IPS-15b (cell line): ENCODE data around the gene FCAR.
"Not testable (repeated sequence)": the region's sequence is repeated elsewhere in the genome, so short reads cannot be mapped to it uniquely, and the experiment has no call there.

Experiments used
- H3K27me3 ChIP-seq: one replicate; pipeline ENCODE4 v1.6.1; 2013; ENCODE audit warnings: low read length; ENCODE audit not compliant: control insufficient read depth, insufficient read depth
- H3K36me3 ChIP-seq: one replicate; pipeline ENCODE4 v1.6.1; 2013; ENCODE audit warnings: low read length; ENCODE audit not compliant: control insufficient read depth, insufficient read depth
- H3K4me1 ChIP-seq: one replicate; pipeline ENCODE4 v1.6.1; 2013; ENCODE audit warnings: mild to moderate bottlenecking, low read length; ENCODE audit not compliant: control insufficient read depth, insufficient read depth
- H3K4me3 ChIP-seq: one replicate; pipeline ENCODE4 v1.5.1; 2013; ENCODE audit warnings: low read depth, low read length
- H3K9ac ChIP-seq: one replicate; pipeline ENCODE4 v1.6.1; 2013; ENCODE audit warnings: low read depth, mild to moderate bottlenecking, low read length
- H3K9me3 ChIP-seq: one replicate; pipeline ENCODE4 v1.6.1; 2013; ENCODE audit warnings: mild to moderate bottlenecking, low read length; ENCODE audit not compliant: control insufficient read depth, insufficient read depth

The FCAR gene

DNA sequence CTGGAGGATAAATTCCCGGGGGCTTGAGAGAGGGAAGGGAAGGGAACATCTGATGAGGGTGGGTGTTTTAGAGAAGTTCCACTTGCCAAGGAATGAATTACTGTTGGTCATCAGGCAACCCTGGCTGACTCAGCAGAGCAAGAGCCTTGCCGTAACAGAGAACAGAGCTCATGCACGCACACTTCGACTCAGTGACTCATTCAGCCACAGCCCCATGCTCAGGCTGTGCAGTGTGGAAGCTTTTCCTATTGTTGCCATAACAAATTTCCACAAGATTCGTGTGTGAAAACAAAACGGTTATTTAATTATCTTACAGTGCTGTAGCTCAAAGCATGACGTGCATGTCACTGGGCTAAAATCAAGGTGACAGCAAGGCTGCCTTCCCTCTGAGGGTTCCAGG, 14.6 kb upstream of the FCAR start:
- not testable (repeated sequence) for H3K4me3 ChIP-seq, H3K9ac ChIP-seq, H3K9me3 ChIP-seq, H3K36me3 ChIP-seq, H3K4me1 ChIP-seq, H3K27me3 ChIP-seq

DNA sequence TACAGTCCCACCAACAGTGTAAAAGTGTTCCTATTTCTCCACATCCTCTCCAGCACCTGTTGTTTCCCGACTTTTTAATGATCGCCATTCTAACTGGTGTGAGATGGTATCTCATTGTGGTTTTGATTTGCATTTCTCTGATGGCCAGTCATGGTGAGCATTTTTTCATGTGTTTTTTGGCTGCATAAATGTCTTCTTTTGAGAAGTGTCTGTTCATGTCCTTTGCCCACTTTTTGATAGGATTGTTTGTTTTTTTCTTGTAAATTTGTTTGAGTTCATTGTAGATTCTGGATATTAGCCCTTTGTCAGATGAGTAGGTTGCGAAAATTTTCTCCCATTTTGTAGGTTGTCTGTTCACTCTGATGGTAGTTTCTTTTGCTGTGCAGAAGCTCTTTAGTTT, 10.6 kb upstream of the FCAR start:
- not testable (repeated sequence) for H3K36me3 ChIP-seq, H3K9me3 ChIP-seq, H3K4me3 ChIP-seq, H3K4me1 ChIP-seq, H3K9ac ChIP-seq, H3K27me3 ChIP-seq

DNA sequence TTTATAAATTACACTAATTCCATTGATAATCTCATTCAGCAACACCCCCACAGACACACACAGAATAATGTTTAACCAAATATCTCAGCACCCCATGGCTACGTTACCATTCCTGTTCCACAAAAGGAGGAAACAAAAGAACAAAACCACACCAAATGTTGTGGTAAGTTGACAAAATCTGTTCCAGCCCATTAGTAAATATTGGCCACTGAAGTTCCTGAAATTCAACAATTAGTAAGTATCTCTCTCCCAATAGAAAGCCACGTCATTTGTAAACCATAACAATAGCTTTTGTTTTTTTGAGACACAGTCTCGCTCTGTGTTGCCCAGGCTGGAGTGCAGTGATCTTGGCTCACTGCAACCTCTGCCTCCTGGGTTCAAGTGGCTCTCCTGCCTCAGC, 2.3 kb upstream of the FCAR start:
- H3K4me1 ChIP-seq = no peaks in the 10 kb centered on the region
- no peaks in the 10 kb centered on the region for H3K9me3 ChIP-seq
- H3K4me3 ChIP-seq = no peak overlapping the region
- no peak overlapping the region for H3K9ac ChIP-seq
- H3K36me3 ChIP-seq = no peaks in the 10 kb centered on the region
- H3K27me3 ChIP-seq = no peaks in the 10 kb centered on the region

DNA sequence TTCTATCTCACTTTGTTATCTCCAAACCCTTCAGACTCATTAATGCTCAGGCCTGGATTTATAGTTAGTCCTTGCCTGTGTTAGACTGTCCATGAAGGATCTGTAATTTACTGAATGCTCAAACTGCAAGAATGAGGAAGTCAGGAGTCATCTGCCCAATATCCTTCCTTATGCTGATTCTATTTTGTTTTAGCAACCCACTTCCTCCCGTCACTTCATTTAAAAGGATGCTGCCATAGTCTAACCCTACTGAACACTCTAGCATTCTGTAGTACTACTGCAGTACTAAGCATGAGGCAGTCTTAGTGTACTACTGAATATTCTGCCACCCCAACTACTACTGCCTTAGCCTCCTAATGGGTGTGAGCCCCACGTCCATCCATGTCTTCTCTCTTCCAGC, 1.5 kb downstream of the FCAR start:
- Histone ChIP-seq H3K9ac (no peak overlapping the region), H3K27me3 (no peaks in the 10 kb centered on the region), H3K4me3 (no peak overlapping the region)

DNA sequence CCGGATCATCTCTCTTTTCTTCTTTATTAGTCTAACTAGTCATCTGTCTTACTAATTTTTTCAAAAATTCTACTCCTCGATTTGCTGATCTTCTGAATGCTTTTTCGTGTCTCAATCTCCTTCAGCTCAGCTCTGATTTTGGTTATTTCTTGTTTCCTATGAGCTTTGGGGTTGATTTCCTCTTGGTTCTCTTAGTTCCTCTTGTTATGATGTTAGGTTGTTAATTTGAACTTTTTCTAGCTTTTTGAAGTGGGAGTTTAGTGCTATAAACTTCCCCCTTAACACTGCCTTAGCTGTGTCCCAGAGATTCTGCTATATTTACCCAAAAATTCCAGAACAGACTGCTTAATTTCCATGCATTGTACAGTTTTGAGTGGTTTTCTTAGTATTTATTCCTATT, 3.4 kb downstream of the FCAR start:
- no peak overlapping the region for H3K4me3 ChIP-seq

More for the DNA sequence above, 1.5 kb downstream of the FCAR start:
- H3K36me3 ChIP-seq = no peaks in the 10 kb centered on the region
- H3K9me3 ChIP-seq = no peaks in the 10 kb centered on the region
- H3K4me1 ChIP-seq = no peaks in the 10 kb centered on the region

DNA sequence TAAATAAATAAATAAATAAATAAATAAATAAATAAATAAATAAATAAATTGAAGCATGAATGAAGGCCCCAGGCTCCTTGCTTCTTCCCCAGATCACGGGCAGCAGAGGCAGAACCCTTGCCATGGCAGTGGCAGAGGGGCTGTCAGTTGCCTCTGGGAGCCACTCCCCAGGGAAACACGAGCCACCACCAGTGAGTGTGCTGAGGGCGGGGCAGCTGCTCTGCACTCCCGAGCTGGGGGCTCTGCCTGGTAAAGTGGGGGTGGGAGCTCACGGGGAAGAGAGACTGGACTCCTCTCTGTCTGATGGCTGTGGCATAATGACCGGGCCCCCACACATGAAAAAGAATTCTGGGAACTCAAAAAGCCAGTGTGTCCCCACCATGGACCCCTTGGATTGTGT, 7.8 kb downstream of the FCAR start:
- H3K36me3 ChIP-seq = no peaks in the 10 kb centered on the region
- no peaks in the 10 kb centered on the region for H3K9me3 ChIP-seq
- peaks cover 4% of the 10 kb centered on the region for H3K4me1 ChIP-seq
- no peak overlapping the region for H3K4me3 ChIP-seq
- H3K27me3 ChIP-seq = peaks cover 3% of the 10 kb centered on the region
- H3K9ac ChIP-seq = no peak overlapping the region

More for the DNA sequence above, 3.4 kb downstream of the FCAR start:
- Histone ChIP-seq H3K36me3 (no peaks in the 10 kb centered on the region), H3K9ac (no peak overlapping the region), H3K27me3 (peaks cover 3% of the 10 kb centered on the region), H3K4me1 (peaks cover 4% of the 10 kb centered on the region), H3K9me3 (no peaks in the 10 kb centered on the region)

DNA sequence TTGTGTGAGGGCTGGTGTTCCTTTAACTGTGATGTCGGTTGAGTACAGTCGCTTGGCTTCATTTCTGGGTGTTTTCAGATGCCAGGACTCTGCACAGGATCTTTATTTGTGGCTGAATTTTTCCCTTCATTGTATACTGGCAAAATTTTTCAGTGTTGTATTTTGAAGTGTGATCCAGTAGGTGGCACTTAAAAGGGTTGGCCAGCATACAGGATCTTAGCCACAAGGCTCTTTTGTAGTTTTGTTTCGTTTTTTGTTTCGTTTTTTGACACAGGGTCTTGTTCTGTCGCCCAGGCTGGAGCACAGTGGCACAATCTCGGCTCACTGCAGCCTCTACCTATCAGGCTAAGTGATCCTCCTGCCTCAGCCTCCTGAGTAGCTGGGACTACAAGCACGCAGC, 8.7 kb downstream of the FCAR start:
- Histone ChIP-seq H3K9ac (no peak overlapping the region), H3K4me3 (no peak overlapping the region), H3K4me1 (peaks cover 4% of the 10 kb centered on the region), H3K36me3 (no peaks in the 10 kb centered on the region), H3K9me3 (no peaks in the 10 kb centered on the region), H3K27me3 (peaks cover 3% of the 10 kb centered on the region)

DNA sequence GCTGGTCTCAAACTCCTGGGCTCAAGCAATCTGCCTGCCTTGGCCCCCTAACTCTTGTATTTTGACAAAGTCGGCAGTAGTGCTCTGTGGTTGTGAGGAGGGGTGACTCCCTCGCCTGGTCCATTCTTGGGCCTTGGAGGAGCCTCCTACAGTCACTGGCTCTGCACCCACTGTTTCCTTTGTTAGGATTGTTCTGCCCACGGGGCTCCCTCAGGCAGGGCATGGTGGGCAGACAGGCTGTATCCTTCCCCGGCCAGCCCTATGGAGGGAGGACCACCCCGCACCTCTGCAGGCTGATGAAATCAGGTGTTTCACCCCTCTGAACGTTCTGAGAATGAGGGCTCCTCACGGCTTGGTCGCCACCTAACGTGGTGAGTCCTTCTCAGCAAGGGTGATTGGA, 9.2 kb downstream of the FCAR start:
- Histone ChIP-seq H3K9me3 (no peaks in the 10 kb centered on the region), H3K27me3 (peaks cover 3% of the 10 kb centered on the region), H3K9ac (no peak overlapping the region)

DNA sequence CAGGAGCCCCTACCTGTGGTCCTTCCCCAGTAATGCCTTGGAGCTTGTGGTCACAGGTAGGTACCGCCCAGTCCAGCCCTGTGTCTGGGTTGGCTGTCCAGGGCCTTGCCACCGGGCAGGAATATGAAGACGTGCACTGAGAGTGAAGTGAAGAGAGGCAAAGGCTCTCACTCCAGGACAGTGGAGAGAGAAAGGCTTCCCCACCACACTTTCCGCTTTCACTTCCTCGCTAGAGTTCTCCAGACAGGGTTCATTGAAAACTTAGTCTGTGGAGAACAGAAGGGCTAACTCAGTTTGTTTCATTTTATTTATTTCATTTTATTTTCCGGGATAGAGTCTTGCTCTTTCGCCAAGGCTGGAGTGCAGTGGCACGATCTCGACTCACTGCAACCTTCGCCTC, 14.2 kb downstream of the FCAR start:
- H3K27me3 ChIP-seq = no peaks in the 10 kb centered on the region
- no peaks in the 10 kb centered on the region for H3K36me3 ChIP-seq
- no peaks in the 10 kb centered on the region for H3K9me3 ChIP-seq
- peaks cover 1% of the 10 kb centered on the region for H3K4me1 ChIP-seq
- no peak overlapping the region for H3K9ac ChIP-seq
- no peak overlapping the region for H3K4me3 ChIP-seq

More for the DNA sequence above, 9.2 kb downstream of the FCAR start:
- H3K4me1 ChIP-seq = peaks cover 4% of the 10 kb centered on the region
- no peaks in the 10 kb centered on the region for H3K36me3 ChIP-seq
- H3K4me3 ChIP-seq = no peak overlapping the region

DNA sequence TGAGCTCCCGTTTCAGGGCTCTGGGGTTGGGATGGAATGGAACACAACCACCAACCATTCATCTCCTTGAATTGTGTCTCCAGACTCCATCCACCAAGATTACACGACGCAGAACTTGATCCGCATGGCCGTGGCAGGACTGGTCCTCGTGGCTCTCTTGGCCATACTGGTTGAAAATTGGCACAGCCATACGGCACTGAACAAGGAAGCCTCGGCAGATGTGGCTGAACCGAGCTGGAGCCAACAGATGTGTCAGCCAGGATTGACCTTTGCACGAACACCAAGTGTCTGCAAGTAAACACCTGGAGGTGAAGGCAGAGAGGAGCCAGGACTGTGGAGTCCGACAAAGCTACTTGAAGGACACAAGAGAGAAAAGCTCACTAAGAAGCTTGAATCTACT, 15.5 kb downstream of the FCAR start:
- H3K4me3 ChIP-seq = no peak overlapping the region
- H3K27me3 ChIP-seq = no peaks in the 10 kb centered on the region
- H3K36me3 ChIP-seq = no peaks in the 10 kb centered on the region
- peaks cover 3% of the 10 kb centered on the region for H3K4me1 ChIP-seq
- H3K9ac ChIP-seq = no peak overlapping the region
- H3K9me3 ChIP-seq = no peaks in the 10 kb centered on the region

DNA sequence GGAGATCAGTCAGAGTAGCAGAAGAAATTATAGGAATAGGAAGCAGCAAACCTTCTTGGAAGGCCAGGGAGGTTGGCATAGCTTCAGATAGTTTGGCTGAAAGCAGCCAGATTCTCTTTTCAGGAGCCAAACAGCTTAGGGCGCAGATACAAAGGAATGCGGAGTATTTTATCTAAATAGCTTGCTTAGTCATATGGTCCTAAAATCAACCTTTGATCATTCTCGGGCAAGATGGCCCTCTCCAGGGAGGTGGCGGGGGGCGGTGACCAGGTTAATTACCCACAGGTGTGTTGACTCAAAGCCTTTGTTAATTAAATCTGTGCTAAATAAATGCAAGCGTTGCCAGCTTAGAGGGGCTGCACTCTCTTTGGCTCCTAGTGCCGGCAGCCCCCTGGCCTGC, 19.4 kb downstream of the FCAR start:
- peak overlapping the region; percentile 30 for H3K4me3 ChIP-seq
- H3K27me3 ChIP-seq = no peaks in the 10 kb centered on the region
- H3K36me3 ChIP-seq = no peaks in the 10 kb centered on the region
- no peaks in the 10 kb centered on the region for H3K9me3 ChIP-seq
- no peak overlapping the region for H3K9ac ChIP-seq
- H3K4me1 ChIP-seq = peaks cover 3% of the 10 kb centered on the region

DNA sequence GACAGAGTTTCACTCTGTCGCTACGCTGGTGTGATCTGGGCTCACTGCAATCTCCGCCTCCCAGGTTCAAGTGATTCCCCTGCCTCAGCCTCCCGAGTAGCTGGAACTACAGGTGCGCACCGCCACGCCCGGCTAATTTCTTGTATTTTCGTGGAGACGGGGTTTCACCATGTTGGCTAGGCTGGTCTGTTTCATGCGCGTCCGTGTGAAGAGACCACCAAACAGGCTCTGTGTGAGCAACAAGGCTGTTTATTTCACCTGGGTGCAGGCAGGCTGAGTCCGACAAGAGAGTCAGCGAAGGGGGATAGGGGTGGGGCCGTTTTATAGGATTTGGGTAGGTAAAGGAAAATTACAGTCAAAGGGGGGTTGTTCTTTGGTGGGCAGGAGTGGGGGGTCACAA, 20.1 kb downstream of the FCAR start:
- not testable (repeated sequence) for H3K4me3 ChIP-seq, H3K9ac ChIP-seq

DNA sequence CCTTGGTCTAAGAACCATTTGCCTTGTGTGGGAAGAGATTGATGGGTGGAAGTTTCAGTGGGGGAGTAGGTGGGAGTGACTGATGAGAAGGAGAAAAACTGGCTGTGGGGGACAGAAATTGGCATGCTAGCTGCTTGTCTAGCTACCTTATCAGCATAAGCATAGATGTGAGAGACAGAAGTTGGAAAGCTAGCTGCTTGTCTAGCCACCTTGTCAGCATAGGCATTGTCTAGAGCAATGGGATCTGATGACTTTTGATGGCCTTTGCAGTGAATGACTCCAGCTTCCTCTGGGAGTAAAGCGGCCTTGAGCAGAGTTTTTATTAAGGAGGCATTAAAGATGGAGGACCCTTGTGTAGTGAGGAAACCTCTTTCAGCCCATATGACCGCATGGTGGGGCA, 22.0 kb downstream of the FCAR start:
- Histone ChIP-seq H3K4me1 (peaks cover 3% of the 10 kb centered on the region), H3K27me3 (no peaks in the 10 kb centered on the region), H3K9me3 (no peaks in the 10 kb centered on the region)

More for the DNA sequence above, 20.1 kb downstream of the FCAR start:
- H3K4me1 ChIP-seq, H3K36me3 ChIP-seq, H3K9me3 ChIP-seq, H3K27me3 ChIP-seq: not testable (repeated sequence)

More for the DNA sequence above, 22.0 kb downstream of the FCAR start:
- Histone ChIP-seq H3K9ac (no peak overlapping the region), H3K36me3 (no peaks in the 10 kb centered on the region), H3K4me3 (no peak overlapping the region)
